Small intestine (tissue), 4 donors: ENCODE data around the gene NID1. TPM values are rescaled to one million over a fixed set of nuclear protein-coding genes. Genes with fewer than 3 reads are reported as not detected.

Experiments
- polyA plus RNA-seq, 4 donors: library from polyadenylated mRNA; stranded (reverse) in 3 of 4; unstranded in 1 of 4; fragments of 200-250 nt in 3 of 4; fragments of 120-200 nt in 1 of 4; gene quantifications; one replicate each; pipeline versions ENCODE4 v1.2.1 to v1.2.3, GENCODE V29; 2013
- donor health status: healthy with polysubstance abuse.
- donor health status: Bipolar disorder and iron deficiency.
- donor health status: healthy.

NID1 gene
- polyA plus RNA-seq, 4 donors, result 0.67 to 62.0 (median 19.9) TPM

Other genes starting within 250 kb of the NID1 start
- gene LYST, start 198.2 kb downstream of the NID1 start, polyA plus RNA-seq, result 1 to 10 TPM; 2.9 to 6.6 (median 5.0) TPM
- gene GPR137B, start 77.4 kb upstream of the NID1 start, polyA plus RNA-seq, result 1 to 10 TPM; 2.0 to 8.2 (median 5.7) TPM
- 1 to 10 TPM; 2.4 to 6.7 (median 3.6) TPM for gene ERO1B, start 216.9 kb upstream of the NID1 start, polyA plus RNA-seq